Natural killer cell (primary cell): ENCODE results near the gene CCDC88A. TPM values are rescaled to one million over a fixed set of nuclear protein-coding genes. Genes with fewer than 3 reads are reported as not detected.

ENCODE experiments used
- ATAC-seq, 3 donors: fragments of 150-1000 bp in 2 of 3; fragments of 200-7000 bp in 1 of 3; cut with Tn5 transposase; 1 replicate in 1 of 3; 2 replicates in 2 of 3; pipeline ENCODE4 v1.10.0; 2021; ENCODE audit warnings: mild to moderate bottlenecking in 2 of 3, moderate library complexity in 2 of 3
- DNase-seq, 2 donors: peaks; one replicate each; pipeline versions ENCODE4 v3.0.0 to v3.0.0-alpha.2; 2013 to 2021; ENCODE audit warnings: mixed read lengths in 1 of 2
- H3K27ac ChIP-seq: one replicate; pipeline ENCODE4 v1.5.1; 2013; ENCODE audit warnings: mild to moderate bottlenecking, low read length
- H3K27me3 ChIP-seq: one replicate; pipeline ENCODE4 v1.6.1; 2013; ENCODE audit warnings: low read length; ENCODE audit not compliant: control insufficient read depth, insufficient read depth
- H3K36me3 ChIP-seq: one replicate; pipeline ENCODE4 v1.6.1; 2013; ENCODE audit warnings: low read length; ENCODE audit not compliant: control insufficient read depth, insufficient read depth
- H3K4me1 ChIP-seq: one replicate; pipeline ENCODE4 v1.6.1; 2013; ENCODE audit warnings: low read length; ENCODE audit not compliant: control insufficient read depth, insufficient read depth
- H3K4me3 ChIP-seq: one replicate; pipeline ENCODE4 v1.5.1; 2013; ENCODE audit warnings: low read length
- H3K9me3 ChIP-seq: one replicate; pipeline ENCODE4 v1.6.1; 2013; ENCODE audit warnings: low read length; ENCODE audit not compliant: control insufficient read depth, insufficient read depth
- H3K27ac Mint-ChIP-seq, 2 donors: one replicate each; pipeline ENCODE4 v1.8.0; 2022; ENCODE audit warnings: mild to moderate bottlenecking in 2 of 2, mixed read lengths in 2 of 2, moderate library complexity in 1 of 2
- H3K27me3 Mint-ChIP-seq, 2 donors: one replicate each; pipeline ENCODE4 v1.8.0; 2022; ENCODE audit warnings: low read depth in 2 of 2, mixed read lengths in 2 of 2
- H3K36me3 Mint-ChIP-seq: one replicate; pipeline ENCODE4 v1.8.0; 2022; ENCODE audit warnings: mixed read lengths
- H3K4me1 Mint-ChIP-seq, 2 donors: one replicate each; pipeline ENCODE4 v1.8.0; 2022; ENCODE audit warnings: mixed read lengths in 2 of 2
- H3K4me3 Mint-ChIP-seq: one replicate; pipeline ENCODE4 v1.8.0; 2022; ENCODE audit warnings: mild to moderate bottlenecking, moderate library complexity, mixed read lengths
- H3K9me3 Mint-ChIP-seq, 2 donors: one replicate each; pipeline ENCODE4 v1.8.0; 2022; ENCODE audit warnings: mixed read lengths in 2 of 2
- CTCF ChIP-seq: fragments of 200-600 bp; IDR thresholded peaks from one replicate; pipeline ENCODE4 v1.8.0; 2022; ENCODE audit warnings: antibody characterized with exemption
- WGBS: methylation state at CpG from one replicate; pipeline ENCODE4 v1.1.7; 2013; ENCODE audit warnings: missing lambda C conversion rate; ENCODE audit not compliant: insufficient coverage; 5-methylcytosine and 5-hydroxymethylcytosine counted together
- intact Hi-C: fragments of 100-400 bp; cut with micrococcal nuclease; formaldehyde crosslinking; loops from one replicate; pipeline ENCODE4 v1.14.2; 2022
- total RNA-seq, 4 donors: library from RNA; stranded (reverse); fragments of 120-200 nt in 1 of 4; gene quantifications; one replicate each; pipeline versions ENCODE4 v1.2.3 to v1.2.4, GENCODE V29; 2013 to 2022

Gene CCDC88A
- total RNA-seq, 3 donors from 2014 or later (not counting 1 experiment from before 2014, with no cell fraction given), result 20.4 to 39.0 (median 26.4) TPM

DNA sequence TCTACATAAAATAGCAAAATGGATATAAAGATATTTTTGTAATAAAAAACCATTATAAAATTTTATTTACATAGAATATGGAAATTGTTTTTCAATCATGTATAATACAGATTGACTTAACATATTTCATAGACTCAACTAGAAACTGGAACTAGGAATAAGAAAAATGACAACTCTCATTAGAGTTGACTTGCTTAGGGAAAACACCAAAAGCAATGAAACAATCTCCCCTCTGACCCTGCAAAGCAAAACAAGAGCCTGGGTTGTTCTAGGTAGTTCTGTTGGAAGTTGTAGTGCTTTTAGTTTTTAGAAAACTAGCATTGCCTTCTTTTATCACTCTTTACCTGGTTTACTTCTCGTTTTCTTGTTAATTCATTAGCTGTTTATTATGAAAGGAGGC lies 118.4 kb downstream of the CCDC88A start:
- intact Hi-C loops, result no loop called here
- no peaks in the 10 kb centered on the region for H3K36me3 ChIP-seq
- no peak for ATAC-seq
- H3K4me1 ChIP-seq, result no peaks in the 10 kb centered on the region
- no peak for DNase-seq
- no peaks in the 10 kb centered on the region for H3K27me3 Mint-ChIP-seq
- peaks cover 6% of the 10 kb centered on the region in 2 donors for H3K4me1 Mint-ChIP-seq
- no peak for TF ChIP-seq CTCF
- H3K9me3 Mint-ChIP-seq, result no peaks in the 10 kb centered on the region
- no peak overlapping the region for H3K27ac Mint-ChIP-seq
- no peaks in the 10 kb centered on the region for H3K9me3 ChIP-seq
- WGBS, result no CpG with 5 or more reads among the region's 1 CpG
- H3K27me3 ChIP-seq, result no peaks in the 10 kb centered on the region
- no peak overlapping the region for H3K27ac ChIP-seq
- H3K4me3 ChIP-seq, result no peak overlapping the region
- no peaks in the 10 kb centered on the region for H3K36me3 Mint-ChIP-seq
- H3K4me3 Mint-ChIP-seq, result no peak overlapping the region

- Mint-ChIP-seq H3K4me3 (no peak overlapping the region), H3K9me3 (no peaks in the 10 kb centered on the region), H3K27me3 (no peaks in the 10 kb centered on the region), H3K27ac (no peak overlapping the region), H3K4me1 (peaks cover 0 to 4% of the 10 kb centered on the region in 2 donors), H3K36me3 (no peaks in the 10 kb centered on the region)
- ATAC-seq (no peak), DNase-seq (no peak)
- Histone ChIP-seq H3K9me3 (no peaks in the 10 kb centered on the region), H3K27me3 (no peaks in the 10 kb centered on the region), H3K4me3 (no peak overlapping the region), H3K27ac (no peak overlapping the region), H3K36me3 (peaks cover 5% of the 10 kb centered on the region), H3K4me1 (peaks cover 3% of the 10 kb centered on the region)
- no peak for TF ChIP-seq CTCF
- intact Hi-C loops, result no loop called here
Measured at GRCh38 chr2:55296393-55296792, 123.3 kb downstream of the CCDC88A start.

- no peaks in the 10 kb centered on the region for H3K36me3 ChIP-seq
- H3K9me3 ChIP-seq, result no peaks in the 10 kb centered on the region
- DNase-seq (no peak), ATAC-seq (no peak)
- Mint-ChIP-seq H3K4me3 (peak overlapping the region; percentile 93), H3K4me1 (peaks cover 16% of the 10 kb centered on the region in 2 donors), H3K27me3 (no peaks in the 10 kb centered on the region), H3K9me3 (no peaks in the 10 kb centered on the region), H3K36me3 (no peaks in the 10 kb centered on the region), H3K27ac (peak overlapping the region; percentile 92 to 95)
- TF ChIP-seq CTCF, result no peak
- intact Hi-C loops, result loop anchor here (5.0 kb wide), 2 partner anchors 51 to 231 kb away; partner anchors contain the start of genes CLHC1, RPS27A and RTN4
- no peak overlapping the region for H3K27ac ChIP-seq
- H3K4me3 ChIP-seq, result no peak overlapping the region
- peaks cover 14% of the 10 kb centered on the region for H3K4me1 ChIP-seq
- H3K27me3 ChIP-seq, result no peaks in the 10 kb centered on the region
- 97% methylated on average over 12 of the region's 12 CpGs for WGBS
Measured at GRCh38 chr2:55283083-55283482, 136.6 kb downstream of the CCDC88A start.
